Ishikawa (cell line): ENCODE measurements around the gene PCDH15.

Experiments
- CREB1 ChIP-seq: IDR thresholded peaks from 2 replicates; pipeline ENCODE4 v1.6.1; 2012; ENCODE audit warnings: low read depth
- MAX ChIP-seq: IDR thresholded peaks from 2 replicates; pipeline ENCODE4 v1.6.1; 2012

GRCh38 chr10:54796881-54797280, 4.2 kb downstream of the PCDH15 start:
- TF ChIP-seq CREB1 (no peak), MAX (no peak)
